ENCODE measurements around the gene ABAT.

Gene ABAT

GRCh38 chr16:8725513-8726178, 51.2 kb downstream of the ABAT start:
- TF ChIP-seq ZFX (IDR thresholded peaks at IDR 0.05; ENCODE audit: borderline replicate concordance) (no peak), CTCF (IDR thresholded peaks at IDR 0.05) (no peak)

GRCh38 chr16:8727131-8727806, 52.9 kb downstream of the ABAT start:
- TF ChIP-seq ZFX (IDR thresholded peaks at IDR 0.05; ENCODE audit: borderline replicate concordance) = no peak
- no peak for TF ChIP-seq CTCF (IDR thresholded peaks at IDR 0.05)
- H3K27ac ChIP-seq = no peak overlapping the region

More at GRCh38 chr16:8725513-8726178, 51.2 kb downstream of the ABAT start:
- no peak overlapping the region for H3K27ac ChIP-seq

- TF ChIP-seq CTCF (IDR thresholded peaks at IDR 0.05) = no peak
- TF ChIP-seq ZFX (IDR thresholded peaks at IDR 0.05; ENCODE audit: borderline replicate concordance) = no peak
- H3K27ac ChIP-seq = no peak overlapping the region
These were observed 53.6 kb downstream of the ABAT start for GRCh38 chr16:8727857-8728618.

GRCh38 chr16:8729779-8730334, 55.4 kb downstream of the ABAT start:
- no peak overlapping the region for H3K27ac ChIP-seq
- TF ChIP-seq ZFX (IDR thresholded peaks at IDR 0.05; ENCODE audit: borderline replicate concordance) (no peak), CTCF (IDR thresholded peaks at IDR 0.05) (no peak)

- H3K27ac ChIP-seq = no peak overlapping the region
- TF ChIP-seq ZFX (IDR thresholded peaks at IDR 0.05; ENCODE audit: borderline replicate concordance) = no peak
- TF ChIP-seq CTCF (IDR thresholded peaks at IDR 0.05) = no peak
These were observed 56.0 kb downstream of the ABAT start for GRCh38 chr16:8730335-8730915.

- H3K27ac ChIP-seq = no peak overlapping the region
- TF ChIP-seq CTCF (IDR thresholded peaks at IDR 0.05) (no peak), ZFX (IDR thresholded peaks at IDR 0.05; ENCODE audit: borderline replicate concordance) (no peak)
These were observed 59.6 kb downstream of the ABAT start for GRCh38 chr16:8733849-8734540.
